HL-60 (cell line): ENCODE measurements around the gene RBMS3.

Experiments
- DNase-seq, 2 experiments: peaks; one replicate each; pipeline ENCODE4 v3.0.0-alpha.2; 2010 to 2020; ENCODE audit warnings: low read depth in 1 of 2, low spot score in 1 of 2
- H3K27ac ChIP-seq: fragments of 250-450 bp; sonication (Bioruptor Pico); replicated peaks from 2 replicates; pipeline ENCODE4 v1.5.1; 2020; ENCODE audit warnings: mild to moderate bottlenecking, moderate library complexity
- H3K27me3 ChIP-seq: fragments of 250-450 bp; sonication (Bioruptor Pico); 2 replicates; pipeline ENCODE4 v1.5.1; 2021; ENCODE audit warnings: mild to moderate bottlenecking, moderate library complexity; ENCODE audit not compliant: insufficient read depth, poor library complexity, severe bottlenecking
- H3K4me3 ChIP-seq: replicated peaks from 2 replicates; pipeline ENCODE4 v1.5.1; 2011; ENCODE audit warnings: mild to moderate bottlenecking, control low read depth, low read length; ENCODE audit not compliant: insufficient read depth
- CTCF ChIP-seq: IDR thresholded peaks from one replicate; pipeline ENCODE4 v1.5.1; 2011; ENCODE audit warnings: low read length, control low read depth, inconsistent platforms; ENCODE audit not compliant: insufficient read depth
- GABPA ChIP-seq: IDR thresholded peaks from 2 replicates; pipeline ENCODE4 v1.6.1; 2012; ENCODE audit warnings: low read depth
- POLR2AphosphoS5 ChIP-seq: IDR thresholded peaks from 2 replicates; pipeline ENCODE4 v1.6.1; 2012; ENCODE audit warnings: low read depth
- REST ChIP-seq: IDR thresholded peaks from 2 replicates; pipeline ENCODE4 v1.6.1; 2012; ENCODE audit warnings: low read depth; ENCODE audit not compliant: insufficient replicate concordance
- SPI1 ChIP-seq: IDR thresholded peaks from 2 replicates; pipeline ENCODE4 v1.6.1; 2012; ENCODE audit warnings: low read depth, mild to moderate bottlenecking, borderline replicate concordance

RBMS3 gene

GRCh38 chr3:29971895-29972294, 691.0 kb downstream of the RBMS3 start:
- H3K27me3 ChIP-seq = peaks cover 5% of the 10 kb centered on the region
- no peak overlapping the region for H3K27ac ChIP-seq
- TF ChIP-seq CTCF (no peak), POLR2AphosphoS5 (no peak), GABPA (no peak), REST (no peak), SPI1 (no peak)
- no peak for DNase-seq
- no peak overlapping the region for H3K4me3 ChIP-seq

- no peak for TF ChIP-seq CTCF
- no peak overlapping the region for H3K27ac ChIP-seq
- no peak overlapping the region for H3K4me3 ChIP-seq
Measured at GRCh38 chr3:29972320-29972993, 691.6 kb downstream of the RBMS3 start.

GRCh38 chr3:29973763-29974162, 692.9 kb downstream of the RBMS3 start:
- Histone ChIP-seq H3K27ac (no peak overlapping the region), H3K27me3 (peaks cover 5% of the 10 kb centered on the region), H3K4me3 (no peak overlapping the region)
- TF ChIP-seq REST (no peak), CTCF (no peak), GABPA (no peak), POLR2AphosphoS5 (no peak), SPI1 (no peak)
- DNase-seq = no peak

More at GRCh38 chr3:29972320-29972993, 691.6 kb downstream of the RBMS3 start:
- peaks cover 5% of the 10 kb centered on the region for H3K27me3 ChIP-seq
- no peak for DNase-seq

- peaks cover 2% of the 10 kb centered on the region for H3K27me3 ChIP-seq
- H3K27ac ChIP-seq = no peak overlapping the region
- TF ChIP-seq GABPA (no peak), CTCF (no peak), SPI1 (no peak)
- no peak for DNase-seq
- H3K4me3 ChIP-seq = no peak overlapping the region
Measured at GRCh38 chr3:29976871-29977270, 696.0 kb downstream of the RBMS3 start.
